Peyer's patch (tissue), 4 donors: ENCODE measurements around the gene FAM76A.
"Not testable (repeated sequence)": the region's sequence is repeated elsewhere in the genome, so short reads cannot be mapped to it uniquely, and the experiment has no call there.

Experiments
- POLR2A ChIP-seq, 2 donors: fragments of 450-650 bp; IDR thresholded peaks; one replicate each; pipeline ENCODE4 v1.5.1; 2017; ENCODE audit warnings: antibody characterized with exemption in 2 of 2, mild to moderate bottlenecking in 2 of 2, moderate library complexity in 2 of 2
- TF ChIP-seq, protein P1 (sequence below), 6 experiments: fragments of 450-650 bp in 4 of 6; fragments of 200-600 bp in 2 of 6; sonication (generic) in 1 of 6; IDR thresholded peaks; one replicate each; pipeline ENCODE4 v1.5.1; 2017 to 2019; ENCODE audit warnings: antibody characterized with exemption in 6 of 6, mild to moderate bottlenecking in 3 of 6, moderate library complexity in 1 of 6

DNA sequence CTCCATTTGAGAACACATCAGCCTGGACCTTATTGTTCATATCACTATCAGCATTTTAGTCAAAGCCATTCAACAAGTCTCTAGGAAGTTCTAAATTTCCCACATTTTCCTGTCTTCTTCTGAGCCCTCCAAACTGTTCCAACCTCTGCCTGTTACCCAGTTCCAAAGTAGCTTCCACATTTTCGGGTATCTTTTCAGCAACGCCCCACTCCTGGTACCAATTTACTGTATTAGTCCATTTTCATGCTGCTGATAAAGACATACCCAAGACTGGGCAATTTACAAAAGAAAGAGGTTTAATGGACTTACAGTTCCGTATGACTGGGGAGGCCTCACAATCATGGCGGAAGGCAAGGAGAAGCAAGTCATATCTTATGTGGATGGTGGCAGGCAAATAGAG, 44.2 kb upstream of the FAM76A start:
- TF ChIP-seq, protein P1, sequence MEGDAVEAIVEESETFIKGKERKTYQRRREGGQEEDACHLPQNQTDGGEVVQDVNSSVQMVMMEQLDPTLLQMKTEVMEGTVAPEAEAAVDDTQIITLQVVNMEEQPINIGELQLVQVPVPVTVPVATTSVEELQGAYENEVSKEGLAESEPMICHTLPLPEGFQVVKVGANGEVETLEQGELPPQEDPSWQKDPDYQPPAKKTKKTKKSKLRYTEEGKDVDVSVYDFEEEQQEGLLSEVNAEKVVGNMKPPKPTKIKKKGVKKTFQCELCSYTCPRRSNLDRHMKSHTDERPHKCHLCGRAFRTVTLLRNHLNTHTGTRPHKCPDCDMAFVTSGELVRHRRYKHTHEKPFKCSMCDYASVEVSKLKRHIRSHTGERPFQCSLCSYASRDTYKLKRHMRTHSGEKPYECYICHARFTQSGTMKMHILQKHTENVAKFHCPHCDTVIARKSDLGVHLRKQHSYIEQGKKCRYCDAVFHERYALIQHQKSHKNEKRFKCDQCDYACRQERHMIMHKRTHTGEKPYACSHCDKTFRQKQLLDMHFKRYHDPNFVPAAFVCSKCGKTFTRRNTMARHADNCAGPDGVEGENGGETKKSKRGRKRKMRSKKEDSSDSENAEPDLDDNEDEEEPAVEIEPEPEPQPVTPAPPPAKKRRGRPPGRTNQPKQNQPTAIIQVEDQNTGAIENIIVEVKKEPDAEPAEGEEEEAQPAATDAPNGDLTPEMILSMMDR (IDR thresholded peaks at IDR 0.05) = not testable (repeated sequence)
- not testable (repeated sequence) for TF ChIP-seq POLR2A (IDR thresholded peaks at IDR 0.05)
